ENCODE results near the gene PAQR4.

Gene PAQR4

GRCh38 chr16:3022684-3023414, 53.7 kb downstream of the PAQR4 start (continued):
- no peak for TF ChIP-seq PRDM2 (tag by site-specific recombination; IDR thresholded peaks at IDR 0.05; ENCODE audit: borderline replicate concordance)
- no peak for TF ChIP-seq ZNF394 (tag by site-specific recombination; IDR thresholded peaks at IDR 0.05; ENCODE audit: borderline replicate concordance)
- TF ChIP-seq ZNF704 (tag by site-specific recombination; IDR thresholded peaks at IDR 0.05), result no peak
- no peak for TF ChIP-seq ZNF426 (tag by site-specific recombination; IDR thresholded peaks at IDR 0.05)
- peak; percentile 23 for TF ChIP-seq ZIC2 (tag by site-specific recombination; IDR thresholded peaks at IDR 0.05)
- TF ChIP-seq SP7 (tag by site-specific recombination; IDR thresholded peaks at IDR 0.05), result no peak
- no peak for TF ChIP-seq ZNF146 (tag by site-specific recombination; IDR thresholded peaks at IDR 0.05)
- TF ChIP-seq SP2 (tag by site-specific recombination; IDR thresholded peaks at IDR 0.05), result peak; percentile 33; the same call in 1 of the 2 replicates
- 0 out of 2 replicates have a peak, but pooled peaks have one; percentile 68 for TF ChIP-seq HIC1 (tag by site-specific recombination; IDR thresholded peaks at IDR 0.05)
- TF ChIP-seq KLF8 (tag by site-specific recombination; IDR thresholded peaks at IDR 0.05), result no peak
- TF ChIP-seq, protein P1, sequence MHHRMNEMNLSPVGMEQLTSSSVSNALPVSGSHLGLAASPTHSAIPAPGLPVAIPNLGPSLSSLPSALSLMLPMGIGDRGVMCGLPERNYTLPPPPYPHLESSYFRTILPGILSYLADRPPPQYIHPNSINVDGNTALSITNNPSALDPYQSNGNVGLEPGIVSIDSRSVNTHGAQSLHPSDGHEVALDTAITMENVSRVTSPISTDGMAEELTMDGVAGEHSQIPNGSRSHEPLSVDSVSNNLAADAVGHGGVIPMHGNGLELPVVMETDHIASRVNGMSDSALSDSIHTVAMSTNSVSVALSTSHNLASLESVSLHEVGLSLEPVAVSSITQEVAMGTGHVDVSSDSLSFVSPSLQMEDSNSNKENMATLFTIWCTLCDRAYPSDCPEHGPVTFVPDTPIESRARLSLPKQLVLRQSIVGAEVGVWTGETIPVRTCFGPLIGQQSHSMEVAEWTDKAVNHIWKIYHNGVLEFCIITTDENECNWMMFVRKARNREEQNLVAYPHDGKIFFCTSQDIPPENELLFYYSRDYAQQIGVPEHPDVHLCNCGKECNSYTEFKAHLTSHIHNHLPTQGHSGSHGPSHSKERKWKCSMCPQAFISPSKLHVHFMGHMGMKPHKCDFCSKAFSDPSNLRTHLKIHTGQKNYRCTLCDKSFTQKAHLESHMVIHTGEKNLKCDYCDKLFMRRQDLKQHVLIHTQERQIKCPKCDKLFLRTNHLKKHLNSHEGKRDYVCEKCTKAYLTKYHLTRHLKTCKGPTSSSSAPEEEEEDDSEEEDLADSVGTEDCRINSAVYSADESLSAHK (tag by site-specific recombination; IDR thresholded peaks at IDR 0.05), result no peak

All from HEK293 (cell line).